ENCODE data around the gene KIRREL3.

The KIRREL3 gene

DNA sequence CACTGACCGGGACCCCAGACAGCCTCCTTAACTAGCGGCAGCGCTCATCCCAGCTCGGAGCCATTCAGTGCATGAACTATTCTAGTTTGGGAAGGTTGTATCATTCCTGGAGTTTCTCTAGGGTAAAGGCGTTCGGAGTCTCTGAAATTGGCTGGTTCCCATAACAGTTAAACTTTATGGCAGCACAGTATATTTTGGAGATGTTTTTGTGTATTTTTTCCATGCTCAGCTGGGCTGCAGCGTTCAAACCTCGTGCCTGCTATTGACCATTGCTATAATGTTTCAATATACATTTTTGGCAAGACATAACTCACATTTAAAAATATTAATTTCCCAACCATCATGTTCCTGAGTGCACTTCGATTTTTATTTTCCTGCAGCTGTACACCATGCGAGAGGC, 475.4 kb downstream of the KIRREL3 start:
- TF ChIP-seq ZFX (IDR thresholded peaks at IDR 0.05) = no peak
- TF ChIP-seq, protein P1, sequence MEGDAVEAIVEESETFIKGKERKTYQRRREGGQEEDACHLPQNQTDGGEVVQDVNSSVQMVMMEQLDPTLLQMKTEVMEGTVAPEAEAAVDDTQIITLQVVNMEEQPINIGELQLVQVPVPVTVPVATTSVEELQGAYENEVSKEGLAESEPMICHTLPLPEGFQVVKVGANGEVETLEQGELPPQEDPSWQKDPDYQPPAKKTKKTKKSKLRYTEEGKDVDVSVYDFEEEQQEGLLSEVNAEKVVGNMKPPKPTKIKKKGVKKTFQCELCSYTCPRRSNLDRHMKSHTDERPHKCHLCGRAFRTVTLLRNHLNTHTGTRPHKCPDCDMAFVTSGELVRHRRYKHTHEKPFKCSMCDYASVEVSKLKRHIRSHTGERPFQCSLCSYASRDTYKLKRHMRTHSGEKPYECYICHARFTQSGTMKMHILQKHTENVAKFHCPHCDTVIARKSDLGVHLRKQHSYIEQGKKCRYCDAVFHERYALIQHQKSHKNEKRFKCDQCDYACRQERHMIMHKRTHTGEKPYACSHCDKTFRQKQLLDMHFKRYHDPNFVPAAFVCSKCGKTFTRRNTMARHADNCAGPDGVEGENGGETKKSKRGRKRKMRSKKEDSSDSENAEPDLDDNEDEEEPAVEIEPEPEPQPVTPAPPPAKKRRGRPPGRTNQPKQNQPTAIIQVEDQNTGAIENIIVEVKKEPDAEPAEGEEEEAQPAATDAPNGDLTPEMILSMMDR (conservative IDR thresholded peaks at IDR 0.05) = no peak
- H3K27ac ChIP-seq = no peak overlapping the region

DNA sequence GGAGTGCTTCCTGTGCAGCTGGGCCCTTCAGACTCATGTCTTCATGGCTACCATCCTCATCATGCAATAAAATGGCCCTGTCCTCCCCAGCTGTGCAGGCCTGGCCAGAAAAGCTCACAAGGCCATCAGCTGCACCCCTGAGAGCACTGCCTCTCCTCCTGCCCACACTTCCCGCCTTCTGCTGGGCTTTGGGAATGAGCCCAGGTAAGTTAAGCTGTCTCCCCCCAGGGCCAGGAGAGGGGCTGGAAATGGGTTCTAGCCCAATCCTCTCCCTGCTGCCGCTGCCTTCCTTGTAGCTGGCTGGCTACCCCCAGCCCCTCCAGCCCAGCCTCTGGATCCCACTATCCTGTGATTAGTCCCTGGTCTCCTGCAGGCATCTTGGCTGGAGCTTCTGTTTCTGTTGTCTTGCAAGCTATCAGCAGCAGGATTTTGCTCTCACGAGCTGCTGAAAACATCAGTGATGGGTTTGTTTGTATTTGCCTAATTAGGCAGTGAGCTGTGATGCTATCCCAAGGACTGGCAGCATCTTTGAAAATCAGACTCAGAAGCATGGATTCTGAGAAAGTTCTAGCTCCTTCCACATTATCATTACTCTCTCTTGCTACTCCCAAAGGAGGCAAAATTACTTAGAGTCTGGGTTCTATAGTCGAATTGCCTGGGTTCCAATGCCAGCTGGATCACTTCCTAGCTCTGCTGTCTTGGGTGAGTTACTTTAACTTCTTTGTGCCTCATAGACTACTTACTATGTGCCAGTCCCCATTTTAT, 476.9 kb downstream of the KIRREL3 start:
- H3K27ac ChIP-seq = no peak overlapping the region
- no peak for TF ChIP-seq ZFX (IDR thresholded peaks at IDR 0.05)
- TF ChIP-seq, protein P1 (conservative IDR thresholded peaks at IDR 0.05) = no peak

DNA sequence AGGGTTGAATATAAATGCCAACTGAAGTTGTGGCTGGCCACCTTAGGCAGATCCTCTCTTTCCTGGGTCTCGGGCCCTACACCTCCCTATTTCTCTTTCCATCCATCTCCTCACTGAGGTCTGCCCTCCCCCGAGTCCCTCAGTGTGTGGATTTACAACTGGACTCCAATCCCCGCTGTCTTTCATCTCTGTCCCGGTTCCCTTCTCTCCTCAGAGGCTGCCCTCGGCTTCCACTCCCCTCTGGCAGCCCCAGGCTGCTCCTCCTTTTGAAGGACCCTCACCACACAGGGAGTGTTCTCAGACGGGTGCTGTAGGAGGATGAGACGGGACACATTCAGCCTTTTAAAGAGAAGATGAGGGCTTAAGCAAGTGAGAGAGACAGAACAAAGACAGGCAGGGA, 478.0 kb downstream of the KIRREL3 start:
- TF ChIP-seq, protein P1 (conservative IDR thresholded peaks at IDR 0.05) = no peak
- TF ChIP-seq ZFX (IDR thresholded peaks at IDR 0.05) = no peak
- H3K27ac ChIP-seq = no peak overlapping the region

DNA sequence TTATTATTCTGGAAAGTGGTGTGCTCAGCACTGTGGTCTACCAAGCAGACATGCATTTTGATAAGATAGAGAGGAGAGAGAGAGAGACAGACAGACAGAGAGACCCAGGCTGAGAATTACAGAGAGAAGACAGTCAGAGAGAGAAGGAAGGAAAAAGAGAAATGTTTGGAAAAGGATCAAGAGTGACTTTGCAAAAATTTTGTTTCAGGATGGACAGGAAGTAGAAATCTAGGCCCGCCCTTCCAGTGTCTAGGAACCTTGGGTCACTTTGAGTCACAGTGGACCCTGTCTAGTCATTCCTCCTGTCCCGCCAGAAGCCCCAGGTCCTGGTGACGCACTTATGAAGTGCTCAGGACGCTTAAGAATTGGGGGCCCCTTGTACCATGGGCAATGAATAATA, 478.4 kb downstream of the KIRREL3 start:
- H3K27ac ChIP-seq = no peak overlapping the region
- no peak for TF ChIP-seq ZFX (IDR thresholded peaks at IDR 0.05)
- TF ChIP-seq, protein P1 (conservative IDR thresholded peaks at IDR 0.05) = no peak

DNA sequence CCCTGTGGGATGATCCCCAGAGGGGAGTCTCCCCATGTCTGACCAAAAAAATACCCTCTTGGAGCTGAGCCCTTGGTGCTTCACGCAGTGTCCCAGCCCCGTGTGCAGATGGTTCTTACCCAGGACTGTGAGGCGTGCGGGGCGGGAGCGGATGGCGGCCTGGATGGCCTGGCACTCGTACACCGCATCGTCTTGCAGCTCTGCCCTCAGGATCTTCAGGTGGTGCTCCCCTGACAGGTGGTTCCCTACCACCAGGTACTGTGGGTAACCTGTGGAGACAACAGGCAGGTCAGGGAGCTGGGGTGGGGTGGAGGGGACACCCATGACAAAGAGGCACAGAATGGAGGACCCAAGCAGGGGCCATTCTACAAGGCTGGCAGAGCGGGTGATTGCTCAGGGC, 479.4 kb downstream of the KIRREL3 start:
- no peak for TF ChIP-seq ZFX (IDR thresholded peaks at IDR 0.05)
- TF ChIP-seq, protein P1 (conservative IDR thresholded peaks at IDR 0.05) = no peak
- H3K27ac ChIP-seq = no peak overlapping the region

DNA sequence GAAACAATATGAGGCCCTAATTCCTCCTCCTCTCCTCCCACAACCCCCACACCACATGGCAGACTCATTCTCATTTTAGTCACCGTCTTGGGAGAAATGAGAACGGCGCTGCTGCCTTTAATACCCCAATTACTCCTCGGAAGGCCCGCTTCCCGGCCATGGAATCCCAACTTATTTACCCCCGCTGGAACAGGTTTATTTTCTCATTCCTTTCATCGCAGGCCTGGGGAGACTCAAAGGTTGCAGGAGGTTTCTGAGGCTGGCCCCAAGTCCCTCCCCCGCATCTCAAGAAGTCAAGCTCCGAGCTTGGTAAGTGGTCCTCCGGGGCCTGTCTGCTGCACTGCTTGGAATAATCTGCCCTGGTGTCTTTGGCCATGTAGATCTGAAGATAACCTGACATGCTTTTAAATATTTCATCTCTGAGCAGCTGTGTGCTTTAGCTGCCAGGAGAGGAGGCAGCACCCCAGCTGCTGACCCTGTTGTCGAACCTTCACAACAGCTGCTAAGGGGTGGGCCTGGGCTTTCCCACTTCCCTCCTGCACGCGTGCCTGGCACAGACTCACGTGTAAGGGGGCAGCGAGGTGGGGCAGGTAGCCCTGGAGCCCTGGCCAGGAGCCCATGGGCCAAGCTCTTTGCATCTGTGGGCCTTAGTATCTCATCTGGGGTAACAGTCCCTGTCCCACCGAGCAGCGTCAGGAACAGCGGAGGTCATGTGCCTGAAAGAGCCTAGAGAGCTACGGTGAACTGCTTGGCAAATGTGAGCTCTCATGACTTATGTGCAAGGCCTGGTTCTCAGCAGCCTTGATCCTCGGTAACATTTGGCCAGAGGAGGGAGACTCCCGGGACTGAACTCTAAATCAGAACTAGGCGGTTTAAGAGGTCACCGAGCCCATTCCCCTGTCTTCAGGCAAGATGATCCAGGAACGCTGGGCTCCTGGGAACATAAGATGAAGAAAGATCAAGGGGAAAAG, 480.5 kb downstream of the KIRREL3 start:
- no peak for TF ChIP-seq ZFX (IDR thresholded peaks at IDR 0.05)
- TF ChIP-seq, protein P1 (conservative IDR thresholded peaks at IDR 0.05) = no peak
- H3K27ac ChIP-seq = no peak overlapping the region
